Thyroid gland (tissue), 4 donors: ENCODE results near the gene PRKAG1. TPM values are rescaled to one million over a fixed set of nuclear protein-coding genes. Genes with fewer than 3 reads are reported as not detected.

Experiments used
- DNase-seq, 2 donors: peaks; one replicate each; pipeline ENCODE4 v3.0.0-alpha.2; 2019
- H3K27ac ChIP-seq, 3 donors: fragments of 200-600 bp; sonication (generic); 1 replicate in 2 of 3; 2 replicates in 1 of 3; pipeline ENCODE4 v1.5.1; 2016 to 2019; ENCODE audit warnings: mild to moderate bottlenecking in 1 of 3, moderate library complexity in 1 of 3
- H3K27me3 ChIP-seq: fragments of 200-600 bp; sonication (generic); one replicate; pipeline ENCODE4 v1.5.1; 2019
- H3K36me3 ChIP-seq, 2 donors: fragments of 200-600 bp; sonication (generic); one replicate each; pipeline ENCODE4 v1.5.1; 2016 to 2019
- H3K4me1 ChIP-seq, 2 donors: fragments of 200-600 bp; sonication (generic); one replicate each; pipeline ENCODE4 v1.5.1; 2017 to 2019
- H3K4me3 ChIP-seq, 3 donors: fragments of 200-600 bp; sonication (generic); replicated peaks in 1 of 3; 1 replicate in 2 of 3; 2 replicates in 1 of 3; pipeline ENCODE4 v1.5.1; 2016; ENCODE audit warnings: mild to moderate bottlenecking in 1 of 3
- H3K9me3 ChIP-seq: fragments of 200-600 bp; sonication (generic); one replicate; pipeline ENCODE4 v1.5.1; 2017
- CTCF ChIP-seq, 6 experiments: fragments of 200-600 bp in 3 of 6; fragments of 450-650 bp in 3 of 6; sonication (generic) in 3 of 6; IDR thresholded peaks; one replicate each; pipeline ENCODE4 v1.5.1; 2016 to 2019; ENCODE audit warnings: antibody characterized with exemption in 6 of 6, mild to moderate bottlenecking in 2 of 6, inconsistent platforms in 1 of 6, moderate library complexity in 1 of 6
- POLR2A ChIP-seq, 2 donors: fragments of 450-650 bp; IDR thresholded peaks; one replicate each; pipeline ENCODE4 v1.6.1; 2017; ENCODE audit warnings: antibody characterized with exemption in 2 of 2, mild to moderate bottlenecking in 2 of 2, moderate library complexity in 1 of 2
- WGBS, 2 donors: methylation state at CpG; one replicate each; pipeline ENCODE4 v1.1.5; 2017; 5-methylcytosine and 5-hydroxymethylcytosine counted together
- intact Hi-C: fragments of 100-400 bp; cut with DNase I; formaldehyde crosslinking; loops from one replicate; pipeline ENCODE4 v1.15.1; 2023
- total RNA-seq, 4 donors: library from RNA; depleted of rRNA; stranded (reverse); fragments of >200 nt; gene quantifications; one replicate each; pipeline ENCODE4 v1.2.3, GENCODE V29; 2016

The PRKAG1 gene
- total RNA-seq, 4 donors from 2014 or later = 50.3 to 68.1 (median 59.9) TPM

- Histone ChIP-seq H3K27ac (no peak overlapping the region), H3K36me3 (peaks cover 65 to 70% of the 10 kb centered on the region in 2 donors), H3K27me3 (no peaks in the 10 kb centered on the region), H3K9me3 (no peaks in the 10 kb centered on the region), H3K4me1 (peaks cover 21 to 25% of the 10 kb centered on the region in 2 donors), H3K4me3 (no peak overlapping the region)
- TF ChIP-seq CTCF (IDR thresholded peaks at IDR 0.05) (no peak), POLR2A (IDR thresholded peaks at IDR 0.05) (no peak)
- DNase-seq = no peak
- intact Hi-C loops = no loop called here
- 94 to 95% methylated on average over 14 to 15 of the region's 16 CpGs for WGBS, 2 donors
Measured at GRCh38 chr12:49052451-49053208, 34.1 kb upstream of the PRKAG1 start.

- no peaks in the 10 kb centered on the region for H3K9me3 ChIP-seq
- intact Hi-C loops = no loop called here
- no peak overlapping the region for H3K4me3 ChIP-seq
- no peak for DNase-seq
- peaks cover 71 to 76% of the 10 kb centered on the region in 2 donors for H3K36me3 ChIP-seq
- H3K27ac ChIP-seq = no peak overlapping the region
- peaks cover 14 to 17% of the 10 kb centered on the region in 2 donors for H3K4me1 ChIP-seq
- no peak for TF ChIP-seq POLR2A (IDR thresholded peaks at IDR 0.05)
- no peak for TF ChIP-seq CTCF (IDR thresholded peaks at IDR 0.05)
- H3K27me3 ChIP-seq = no peaks in the 10 kb centered on the region
- 90 to 92% methylated on average over 20 of the region's 20 CpGs for WGBS, 2 donors
Measured at GRCh38 chr12:49051777-49052438, 33.3 kb upstream of the PRKAG1 start.

GRCh38 chr12:49051373-49051764 lies 32.8 kb upstream of the PRKAG1 start:
- TF ChIP-seq CTCF (IDR thresholded peaks at IDR 0.05) (no peak), POLR2A (IDR thresholded peaks at IDR 0.05) (no peak)
- H3K36me3 ChIP-seq = peaks cover 76 to 82% of the 10 kb centered on the region in 2 donors
- peaks cover 9 to 12% of the 10 kb centered on the region in 2 donors for H3K4me1 ChIP-seq
- no peak overlapping the region for H3K27ac ChIP-seq
- WGBS, 2 donors = 95 to 96% methylated on average over 16 to 18 of the region's 18 CpGs
- intact Hi-C loops = no loop called here
- H3K27me3 ChIP-seq = no peaks in the 10 kb centered on the region
- no peak for DNase-seq
- H3K9me3 ChIP-seq = no peaks in the 10 kb centered on the region
- H3K4me3 ChIP-seq = no peak overlapping the region

GRCh38 chr12:49050507-49051372 lies 32.2 kb upstream of the PRKAG1 start:
- TF ChIP-seq CTCF (IDR thresholded peaks at IDR 0.05) = no peak
- no peak for TF ChIP-seq POLR2A (IDR thresholded peaks at IDR 0.05)
- Histone ChIP-seq H3K4me3 (no peak overlapping the region), H3K27ac (no peak overlapping the region), H3K4me1 (peaks cover 4 to 6% of the 10 kb centered on the region in 2 donors), H3K27me3 (no peaks in the 10 kb centered on the region), H3K9me3 (no peaks in the 10 kb centered on the region), H3K36me3 (peaks cover 82 to 88% of the 10 kb centered on the region in 2 donors)
- intact Hi-C loops = no loop called here
- no peak for DNase-seq
- WGBS, 2 donors = 93 to 94% methylated on average over 13 of the region's 13 CpGs
